Cardiac muscle cell (in vitro differentiated cells and primary cell): ENCODE measurements around the gene ITGA6. TPM values are rescaled to one million over a fixed set of nuclear protein-coding genes. Genes with fewer than 3 reads are reported as not detected.

Experiments
- DNase-seq, 2 donors: peaks; one replicate each; pipeline versions ENCODE4 v3.0.0 to v3.0.0-alpha.2; 2010 to 2017; ENCODE audit warnings: low read depth in 1 of 2, low spot score in 1 of 2
- H3K27ac ChIP-seq: fragments of 200-600 bp; sonication (generic); 2 replicates; pipeline ENCODE4 v1.5.1; 2016
- H3K27me3 ChIP-seq: fragments of 200-600 bp; sonication (generic); 2 replicates; pipeline ENCODE4 v1.6.0; 2016; ENCODE audit warnings: control low read depth
- H3K36me3 ChIP-seq: fragments of 200-600 bp; sonication (generic); 2 replicates; pipeline ENCODE4 v1.5.1; 2016; ENCODE audit warnings: control low read depth
- H3K4me1 ChIP-seq: fragments of 200-600 bp; sonication (generic); 2 replicates; pipeline ENCODE4 v1.8.1; 2017; ENCODE audit warnings: low read depth, mild to moderate bottlenecking, mixed run types
- H3K4me3 ChIP-seq: fragments of 200-600 bp; sonication (generic); 2 replicates; pipeline ENCODE4 v1.5.1; 2016; ENCODE audit warnings: mild to moderate bottlenecking
- H3K9me3 ChIP-seq: fragments of 200-600 bp; sonication (generic); 2 replicates; pipeline ENCODE4 v1.5.1; 2017; ENCODE audit warnings: low read depth, mild to moderate bottlenecking, control low read depth
- polyA plus RNA-seq: library from polyadenylated mRNA; unstranded; fragments of >200 nt; fragmentation: Nextera tagmentation; extraction: Ambion mirVana; gene quantifications from 2 replicates; pipeline ENCODE4 v1.2.1, GENCODE V29; 2016
- total RNA-seq: library from RNA; depleted of rRNA; stranded (reverse); fragments of >200 nt; gene quantifications from 2 replicates; pipeline ENCODE4 v1.2.3, GENCODE V29; 2016
- TF ChIP-seq, protein P1 (sequence below): IDR thresholded peaks from 2 replicates; pipeline ENCODE4 v1.5.1; 2012; ENCODE audit warnings: low read depth, mild to moderate bottlenecking, low read length

Gene ITGA6
- total and polyA plus RNA-seq, 2 experiments from 2014 or later, result 16.3 to 28.3 TPM

- Histone ChIP-seq H3K27me3 (peaks cover 2% of the 10 kb centered on the region), H3K27ac (no peak overlapping the region), H3K9me3 (no peaks in the 10 kb centered on the region), H3K36me3 (no peaks in the 10 kb centered on the region), H3K4me3 (no peak overlapping the region), H3K4me1 (peaks cover 8% of the 10 kb centered on the region)
- TF ChIP-seq, protein P1, sequence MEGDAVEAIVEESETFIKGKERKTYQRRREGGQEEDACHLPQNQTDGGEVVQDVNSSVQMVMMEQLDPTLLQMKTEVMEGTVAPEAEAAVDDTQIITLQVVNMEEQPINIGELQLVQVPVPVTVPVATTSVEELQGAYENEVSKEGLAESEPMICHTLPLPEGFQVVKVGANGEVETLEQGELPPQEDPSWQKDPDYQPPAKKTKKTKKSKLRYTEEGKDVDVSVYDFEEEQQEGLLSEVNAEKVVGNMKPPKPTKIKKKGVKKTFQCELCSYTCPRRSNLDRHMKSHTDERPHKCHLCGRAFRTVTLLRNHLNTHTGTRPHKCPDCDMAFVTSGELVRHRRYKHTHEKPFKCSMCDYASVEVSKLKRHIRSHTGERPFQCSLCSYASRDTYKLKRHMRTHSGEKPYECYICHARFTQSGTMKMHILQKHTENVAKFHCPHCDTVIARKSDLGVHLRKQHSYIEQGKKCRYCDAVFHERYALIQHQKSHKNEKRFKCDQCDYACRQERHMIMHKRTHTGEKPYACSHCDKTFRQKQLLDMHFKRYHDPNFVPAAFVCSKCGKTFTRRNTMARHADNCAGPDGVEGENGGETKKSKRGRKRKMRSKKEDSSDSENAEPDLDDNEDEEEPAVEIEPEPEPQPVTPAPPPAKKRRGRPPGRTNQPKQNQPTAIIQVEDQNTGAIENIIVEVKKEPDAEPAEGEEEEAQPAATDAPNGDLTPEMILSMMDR, result no peak
- DNase-seq, result no peak
Measured at GRCh38 chr2:172402198-172402597, 25.2 kb upstream of the ITGA6 start.

DNA sequence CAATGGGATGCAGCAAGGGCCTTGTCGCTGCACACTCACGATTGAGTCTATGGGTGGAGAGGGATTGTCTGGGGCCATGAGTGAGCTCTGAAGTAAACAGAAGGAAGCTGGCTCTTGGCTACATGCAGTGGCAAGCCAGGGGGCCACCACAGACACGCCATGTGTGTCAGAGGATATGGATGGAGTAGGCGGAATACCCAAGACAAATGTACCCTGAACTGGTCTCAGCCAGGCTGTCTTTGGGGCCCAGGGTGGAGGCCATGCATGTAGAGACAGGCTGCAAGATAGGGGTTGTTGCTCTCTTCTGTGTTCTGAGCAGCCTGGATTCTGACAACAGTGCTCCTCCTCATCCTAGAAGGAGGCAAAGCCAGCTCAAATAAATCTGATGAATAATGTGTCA is 24.0 kb upstream of the ITGA6 start:
- Histone ChIP-seq H3K4me3 (no peak overlapping the region), H3K27me3 (peaks cover 4% of the 10 kb centered on the region), H3K36me3 (no peaks in the 10 kb centered on the region), H3K27ac (no peak overlapping the region), H3K9me3 (no peaks in the 10 kb centered on the region), H3K4me1 (peaks cover 3% of the 10 kb centered on the region)
- DNase-seq, result no peak
- TF ChIP-seq, protein P1, result no peak

DNA sequence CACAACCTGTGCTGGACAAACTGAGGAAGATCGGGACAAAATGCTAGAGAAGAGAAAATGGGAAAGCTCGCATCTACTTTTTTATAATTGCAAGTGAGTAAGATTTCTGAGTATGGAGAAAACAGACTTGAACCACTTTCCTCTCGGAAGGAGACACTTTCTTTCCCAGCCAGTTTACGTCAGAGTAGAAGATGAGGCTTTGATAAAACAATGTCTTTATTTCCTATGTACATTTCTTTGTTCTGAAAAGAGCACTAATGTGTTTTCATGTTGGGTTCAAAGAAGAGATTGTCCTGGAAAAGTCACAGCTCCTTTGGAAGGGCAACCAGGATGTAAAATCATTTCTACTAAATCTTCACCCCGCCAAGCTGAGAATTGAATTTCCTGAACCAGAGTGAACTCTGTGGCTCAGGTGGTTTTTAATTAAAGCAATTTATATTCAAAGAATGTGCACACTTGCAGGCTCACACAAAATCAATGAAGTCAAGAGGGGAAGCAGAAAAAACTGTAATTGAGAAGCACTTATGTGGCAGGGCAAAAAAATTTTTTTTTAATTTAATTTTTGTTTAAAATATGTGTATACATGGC is 23.4 kb upstream of the ITGA6 start:
- no peak overlapping the region for H3K4me3 ChIP-seq
- no peak for DNase-seq
- no peak overlapping the region for H3K27ac ChIP-seq
- no peaks in the 10 kb centered on the region for H3K9me3 ChIP-seq
- TF ChIP-seq, protein P1, result no peak
- H3K4me1 ChIP-seq, result peaks cover 3% of the 10 kb centered on the region
- H3K36me3 ChIP-seq, result no peaks in the 10 kb centered on the region
- peaks cover 4% of the 10 kb centered on the region for H3K27me3 ChIP-seq

DNA sequence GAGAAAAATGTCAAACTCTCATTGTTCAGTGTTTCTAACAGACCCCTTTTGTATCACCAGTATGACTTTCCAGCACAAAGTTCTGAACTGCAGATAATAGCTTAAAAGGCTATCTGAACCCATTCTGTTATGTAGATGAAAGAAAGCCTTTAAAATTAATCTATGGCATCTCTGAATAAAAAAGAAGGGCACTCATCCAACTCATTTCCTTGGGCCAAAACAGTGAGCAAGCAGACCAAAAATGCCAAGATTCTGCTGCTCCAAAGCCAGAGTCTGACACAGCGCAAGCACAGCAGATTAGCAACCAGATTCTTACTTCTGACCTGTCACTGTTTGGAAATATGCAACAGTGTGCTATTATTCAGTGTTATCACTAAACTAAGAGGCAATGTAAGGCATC is 22.6 kb upstream of the ITGA6 start:
- H3K36me3 ChIP-seq, result no peaks in the 10 kb centered on the region
- TF ChIP-seq, protein P1, result no peak
- no peaks in the 10 kb centered on the region for H3K9me3 ChIP-seq
- peak in 1 of 2 donors; percentile 88 for DNase-seq
- H3K27me3 ChIP-seq, result peaks cover 4% of the 10 kb centered on the region
- H3K27ac ChIP-seq, result no peak overlapping the region
- H3K4me3 ChIP-seq, result no peak overlapping the region
- peaks cover 3% of the 10 kb centered on the region for H3K4me1 ChIP-seq

DNA sequence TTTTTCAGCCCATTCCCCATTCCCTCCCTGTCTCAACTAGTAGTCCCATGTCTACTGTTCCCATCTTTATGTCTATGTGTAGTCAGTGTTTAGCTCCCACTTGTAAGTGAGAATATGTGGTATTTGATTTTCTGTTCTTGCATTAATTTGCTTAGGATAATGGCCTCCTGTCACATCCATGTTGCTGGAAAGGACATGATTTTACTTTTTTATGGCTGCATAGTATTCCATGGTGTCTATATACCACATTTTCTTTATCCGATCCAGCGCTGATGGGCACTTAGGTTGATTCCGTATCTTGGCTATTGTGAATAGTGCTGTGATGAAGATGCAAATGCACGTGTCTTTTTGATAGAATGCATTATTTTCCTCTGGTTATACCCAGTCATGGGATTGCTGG is 21.7 kb upstream of the ITGA6 start:
- H3K27me3 ChIP-seq, result peaks cover 4% of the 10 kb centered on the region
- H3K4me3 ChIP-seq, result no peak overlapping the region
- no peak for DNase-seq

More for the DNA sequence above, 21.7 kb upstream of the ITGA6 start:
- Histone ChIP-seq H3K4me1 (peaks cover 3% of the 10 kb centered on the region), H3K9me3 (no peaks in the 10 kb centered on the region), H3K36me3 (no peaks in the 10 kb centered on the region), H3K27ac (no peak overlapping the region)
- TF ChIP-seq, protein P1, result no peak
